ENCODE measurements around the gene MED13L. TPM values are rescaled to one million over a fixed set of nuclear protein-coding genes. Genes with fewer than 3 reads are reported as not detected.

The MED13L gene
- total and polyA plus RNA-seq, 2 of the 8 experiments (the other 6 are each of a cell fraction or from before 2014, with no cell fraction given): 15.9 to 51.7 TPM

- H2AK5ac ChIP-seq (ENCODE audit: low read depth, low read length): no peak overlapping the region
- no peak overlapping the region for H4K8ac ChIP-seq (ENCODE audit: extremely low read depth, insufficient read depth, low read length)
- peaks cover 1 to 7% of the 10 kb centered on the region in 2 experiments for H4K20me1 ChIP-seq (replicated peaks in 1 of 2; ENCODE audit: control insufficient read depth in 1 of 2, insufficient read depth in 2 of 2, low read length in 2 of 2)
- H3K36me3 ChIP-seq (ENCODE audit: control insufficient read depth in 2 of 4, insufficient read depth in 4 of 4, low read length in 3 of 4): no peaks in the 10 kb centered on the region
- H4K5ac ChIP-seq (ENCODE audit: insufficient read length, low read depth, low read length): no peak overlapping the region
- no peak overlapping the region for H2BK20ac ChIP-seq (ENCODE audit: low read length)
- H3K79me1 ChIP-seq (ENCODE audit: low read depth, low read length): peaks cover 6% of the 10 kb centered on the region
- H3K23me2 ChIP-seq (ENCODE audit: low read depth, low read length): no peaks in the 10 kb centered on the region
- H3K56ac ChIP-seq (replicated peaks; ENCODE audit: insufficient read length, low read depth, low read length): no peak overlapping the region
- no peak overlapping the region for H3K4ac ChIP-seq (replicated peaks; ENCODE audit: insufficient read length, low read depth, low read length)
- no peak overlapping the region for H3K14ac ChIP-seq (ENCODE audit: insufficient read length)
- CTCF ChIA-PET (ENCODE audit: partially characterized antibody): interaction anchor here (1.1 to 2.3 kb wide), 4 partner anchors 9 to 101 kb away, joined by 3 to 10 read pairs (median 4); no protein-coding TSS in a partner anchor
- no peak overlapping the region for H3K4me3 ChIP-seq (ENCODE audit: extremely low read depth in 1 of 4, insufficient read depth in 2 of 4, low read depth in 3 of 4, low read length in 4 of 4)
- H3K4me2 ChIP-seq (ENCODE audit: insufficient read depth in 1 of 2, low read depth in 2 of 2, low read length in 2 of 2): no peak overlapping the region
- H3K23ac ChIP-seq (ENCODE audit: insufficient read length): no peak overlapping the region
- H2AFZ ChIP-seq (ENCODE audit: low read length): no peak overlapping the region
- POLR2A ChIA-PET (ENCODE audit: partially characterized antibody): no interaction called here
- no peak overlapping the region for H4K91ac ChIP-seq (replicated peaks; ENCODE audit: insufficient read length, low read length)
- 79% methylated on average over 3 of the region's 3 CpGs; no CpG with 5 or more reads in 1 of the 2 experiments for WGBS, 2 experiments (ENCODE audit: extremely low coverage in 1 of 2, insufficient coverage in 1 of 2, insufficient read length in 1 of 2, insufficient replicate concordance in 2 of 2, low coverage in 1 of 2, low lambda C conversion rate in 2 of 2, missing lambda C conversion rate in 1 of 2)
- FAIRE-seq: no peak
- H3K18ac ChIP-seq (ENCODE audit: extremely low read depth, low read length): no peak overlapping the region
- no peak overlapping the region for H3K27ac ChIP-seq (ENCODE audit: low read depth, low read length)
- no peak for TF ChIP-seq RXRA (IDR thresholded peaks at IDR 0.05; ENCODE audit: insufficient read depth, low read depth, low read length)
- no peak overlapping the region for H3K9ac ChIP-seq (replicated peaks in 1 of 4; ENCODE audit: extremely low read depth in 1 of 4, low read depth in 3 of 4, low read length in 3 of 4)
- peaks cover 0 to 4% (median 1%) of the 10 kb centered on the region in 4 experiments; a peak in 4 of 7 replicates for H3K4me1 ChIP-seq (replicated peaks in 1 of 4; ENCODE audit: control insufficient read depth in 3 of 4, insufficient read depth in 4 of 4, low read length in 3 of 4)
- H3K79me2 ChIP-seq (ENCODE audit: control insufficient read depth in 1 of 2, insufficient read depth in 2 of 2, low read length in 2 of 2): peaks cover 20 to 98% of the 10 kb centered on the region in 2 experiments
- no peak for DNase-seq (ENCODE audit: low read depth in 1 of 2, low spot score in 2 of 2)
- H2BK5ac ChIP-seq (ENCODE audit: low read depth, low read length): no peak overlapping the region
- H2BK120ac ChIP-seq (replicated peaks; ENCODE audit: low read depth, low read length): no peak overlapping the region
- H3K27me3 ChIP-seq (replicated peaks in 1 of 4; ENCODE audit: control insufficient read depth in 3 of 4, extremely low read depth in 1 of 4, insufficient read depth in 3 of 4, low read length in 3 of 4): no peaks in the 10 kb centered on the region
- H2BK15ac ChIP-seq (ENCODE audit: low read length): no peak overlapping the region
- no peaks in the 10 kb centered on the region for H3K9me3 ChIP-seq (ENCODE audit: insufficient read depth in 2 of 2, low read depth in 1 of 2, low read length in 1 of 2)
- no peak overlapping the region for H2BK12ac ChIP-seq (ENCODE audit: low read depth, low read length)
Observed at GRCh38 chr12:116257826-116258225, 19.7 kb downstream of the MED13L start.
